BLaER1 treated with 17β-estradiol and CSF1 and Interleukin-3, amounts not matched to agents 10 nM and 100 nM (cell line): ENCODE data around the gene GIPC1.

Source experiments
- H3K27ac ChIP-seq, 11 experiments: shearing (Covaris generic); formaldehyde crosslinking; 2 replicates each; pipeline ENCODE4 v1.8.1; 2022
- H3K27me3 ChIP-seq, 11 experiments: shearing (Covaris generic); formaldehyde crosslinking; 2 replicates each; pipeline ENCODE4 v1.8.1; 2022
- H3K36me3 ChIP-seq, 11 experiments: shearing (Covaris generic); formaldehyde crosslinking; 2 replicates each; pipeline ENCODE4 v1.8.1; 2022
- H3K4me1 ChIP-seq, 10 experiments: shearing (Covaris generic); formaldehyde crosslinking; 2 replicates each; pipeline ENCODE4 v1.8.1; 2022
- H3K4me2 ChIP-seq, 11 experiments: shearing (Covaris generic); formaldehyde crosslinking; 2 replicates each; pipeline ENCODE4 v1.8.1; 2022
- H3K4me3 ChIP-seq, 10 experiments: shearing (Covaris generic); formaldehyde crosslinking; 2 replicates each; pipeline ENCODE4 v1.8.1; 2022
- H3K9ac ChIP-seq, 11 experiments: shearing (Covaris generic); formaldehyde crosslinking; 2 replicates each; pipeline ENCODE4 v1.8.1; 2022
- H3K9me3 ChIP-seq, 11 experiments: shearing (Covaris generic); formaldehyde crosslinking; replicated peaks in 1 of 11; 2 replicates each; pipeline ENCODE4 v1.8.1; 2022
- H4K20me1 ChIP-seq, 11 experiments: shearing (Covaris generic); formaldehyde crosslinking; 2 replicates each; pipeline ENCODE4 v1.8.1; 2022
- Cebpa-rat ChIP-seq, 11 experiments: shearing (Covaris generic); IDR thresholded peaks; 2 replicates each; pipeline ENCODE4 v1.8.1; 2022

GIPC1 gene

GRCh38 chr19:14443632-14444216 lies 52.2 kb downstream of the GIPC1 start:
- H3K4me3 ChIP-seq = no peak overlapping the region
- H3K9me3 ChIP-seq = no peaks in the 10 kb centered on the region
- H3K27ac ChIP-seq = no peak overlapping the region
- TF ChIP-seq Cebpa-rat (IDR thresholded peaks at IDR 0.05) = no peak
- H4K20me1 ChIP-seq = peaks cover 0 to 41% (median 12%) of the 10 kb centered on the region in 11 experiments; a peak in 12 of 22 replicates
- H3K27me3 ChIP-seq = no peaks in the 10 kb centered on the region
- H3K4me1 ChIP-seq = peaks cover 25 to 28% (median 26%) of the 10 kb centered on the region in 10 experiments
- no peak overlapping the region for H3K9ac ChIP-seq
- H3K36me3 ChIP-seq = peaks cover 73 to 83% (median 79%) of the 10 kb centered on the region in 11 experiments
- no peak overlapping the region for H3K4me2 ChIP-seq

- Histone ChIP-seq H3K27ac (no peak overlapping the region), H3K4me2 (no peak overlapping the region), H4K20me1 (peaks cover 0 to 41% (median 12%) of the 10 kb centered on the region in 11 experiments; a peak in 10 of 22 replicates), H3K4me1 (peaks cover 29 to 35% (median 33%) of the 10 kb centered on the region in 10 experiments), H3K36me3 (peaks cover 67 to 76% (median 72%) of the 10 kb centered on the region in 11 experiments), H3K27me3 (no peaks in the 10 kb centered on the region), H3K9ac (no peak overlapping the region), H3K4me3 (no peak overlapping the region), H3K9me3 (no peaks in the 10 kb centered on the region)
- TF ChIP-seq Cebpa-rat (IDR thresholded peaks at IDR 0.05) = no peak
Measured at GRCh38 chr19:14442891-14443631, 52.9 kb downstream of the GIPC1 start.

DNA sequence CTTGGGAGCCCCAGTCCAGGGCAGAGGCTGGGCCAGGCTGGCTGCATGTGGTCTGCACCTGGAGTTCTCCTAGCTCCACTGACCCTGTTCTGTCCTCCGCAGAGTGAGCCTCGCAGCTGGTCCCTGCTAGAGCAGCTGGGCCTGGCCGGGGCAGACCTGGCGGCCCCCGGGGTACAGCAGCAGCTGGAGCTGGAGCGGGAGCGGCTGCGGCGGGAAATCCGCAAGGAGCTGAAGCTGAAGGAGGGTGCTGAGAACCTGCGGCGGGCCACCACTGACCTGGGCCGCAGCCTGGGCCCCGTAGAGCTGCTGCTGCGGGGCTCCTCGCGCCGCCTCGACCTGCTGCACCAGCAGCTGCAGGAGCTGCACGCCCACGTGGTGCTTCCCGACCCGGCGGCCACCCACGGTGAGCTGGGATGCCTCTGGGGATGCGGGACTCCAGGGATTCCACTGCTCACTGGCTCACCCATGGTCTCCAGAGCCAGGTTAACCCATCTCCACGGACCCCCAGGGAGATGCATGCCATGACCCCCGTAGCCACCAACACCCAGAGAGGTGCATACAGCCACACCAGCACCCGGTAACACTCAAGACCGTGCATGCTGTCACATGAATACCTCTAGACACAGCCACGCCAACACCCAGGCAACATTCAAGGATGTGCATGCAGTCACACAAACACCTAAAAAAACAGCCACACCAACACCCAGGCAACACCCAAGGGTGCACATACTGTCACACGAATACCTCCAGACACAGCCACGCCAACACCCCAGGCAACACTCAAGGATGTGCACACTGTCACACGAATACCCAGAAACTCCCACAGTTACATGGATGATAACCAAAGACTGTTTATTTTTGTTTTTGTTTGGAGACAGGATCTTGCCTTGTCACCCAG lies 54.6 kb downstream of the GIPC1 start:
- Histone ChIP-seq H3K36me3 (peaks cover 55 to 75% (median 66%) of the 10 kb centered on the region in 11 experiments), H3K4me2 (peak overlapping the region; percentile 88 to 99 (median 96)), H3K9ac (peak overlapping the region; percentile 75 to 85 (median 82)), H3K27ac (peak overlapping the region; percentile 72 to 91 (median 85)), H3K4me1 (peaks cover 29 to 45% (median 38%) of the 10 kb centered on the region in 10 experiments), H3K4me3 (peak overlapping the region in 8 of 10 experiments; percentile 56 to 77 (median 64); a peak in 16 of 20 replicates), H3K27me3 (no peaks in the 10 kb centered on the region), H3K9me3 (no peaks in the 10 kb centered on the region), H4K20me1 (peaks cover 0 to 52% (median 12%) of the 10 kb centered on the region in 11 experiments; a peak in 10 of 22 replicates)
- TF ChIP-seq Cebpa-rat (IDR thresholded peaks at IDR 0.05) = no peak

GRCh38 chr19:14440049-14440448 lies 55.9 kb downstream of the GIPC1 start:
- peak overlapping the region; percentile 72 to 91 (median 85) for H3K27ac ChIP-seq
- H3K36me3 ChIP-seq = peaks cover 43 to 71% (median 56%) of the 10 kb centered on the region in 11 experiments
- peak overlapping the region; percentile 53 to 77 (median 64) for H3K4me3 ChIP-seq
- peaks cover 0 to 54% (median 18%) of the 10 kb centered on the region in 11 experiments; a peak in 16 of 22 replicates for H4K20me1 ChIP-seq
- no peaks in the 10 kb centered on the region for H3K27me3 ChIP-seq
- peaks cover 38 to 54% (median 48%) of the 10 kb centered on the region in 10 experiments for H3K4me1 ChIP-seq
- H3K4me2 ChIP-seq = peak overlapping the region; percentile 88 to 99 (median 96)
- H3K9ac ChIP-seq = peak overlapping the region; percentile 75 to 85 (median 82)
- no peaks in the 10 kb centered on the region for H3K9me3 ChIP-seq
- no peak for TF ChIP-seq Cebpa-rat (IDR thresholded peaks at IDR 0.05)

- H3K36me3 ChIP-seq = peaks cover 32 to 60% (median 46%) of the 10 kb centered on the region in 11 experiments
- peaks cover 49 to 64% (median 58%) of the 10 kb centered on the region in 10 experiments for H3K4me1 ChIP-seq
- no peaks in the 10 kb centered on the region for H3K9me3 ChIP-seq
- no peak for TF ChIP-seq Cebpa-rat (IDR thresholded peaks at IDR 0.05)
- H3K4me2 ChIP-seq = peak overlapping the region; percentile 88 to 99 (median 96)
- H3K27ac ChIP-seq = peak overlapping the region in 6 of 11 experiments; percentile 23 to 91 (median 36); a peak in 8 of 22 replicates
- no peak overlapping the region for H3K4me3 ChIP-seq
- peak overlapping the region in 5 of 11 experiments; percentile 15 to 35 (median 24); a peak in 4 of 22 replicates for H3K9ac ChIP-seq
- H3K27me3 ChIP-seq = no peaks in the 10 kb centered on the region
- H4K20me1 ChIP-seq = peaks cover 0 to 52% (median 23%) of the 10 kb centered on the region in 11 experiments; a peak in 16 of 22 replicates
Measured at GRCh38 chr19:14439014-14439413, 56.9 kb downstream of the GIPC1 start.

DNA sequence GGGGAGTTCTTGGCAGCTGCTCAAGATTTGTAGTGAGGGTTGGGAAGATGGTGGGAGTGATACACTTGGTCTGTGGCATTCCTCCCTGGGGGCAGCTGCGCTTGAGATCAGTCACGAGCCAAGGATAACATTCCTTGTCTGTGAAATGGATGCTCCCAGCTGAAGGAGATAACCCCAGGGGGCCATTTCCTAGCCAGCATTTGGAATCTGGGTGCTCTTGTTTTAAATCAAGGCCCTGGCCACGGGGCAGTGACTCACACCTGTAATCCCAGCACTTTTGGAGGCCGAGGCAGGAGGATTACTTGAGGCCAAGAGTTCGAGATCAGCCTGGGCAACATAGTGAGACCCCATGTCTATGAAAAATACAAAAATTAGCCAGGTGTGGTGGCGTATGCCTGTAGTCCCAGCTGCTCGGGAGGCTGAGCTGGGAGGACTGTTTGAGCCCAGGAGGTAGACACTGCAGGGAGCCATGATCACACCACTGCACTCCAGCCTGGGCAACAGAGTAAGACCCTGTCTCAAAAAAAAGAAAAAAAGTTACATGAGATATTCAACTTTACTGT lies 58.3 kb downstream of the GIPC1 start:
- peaks cover 54 to 69% (median 63%) of the 10 kb centered on the region in 10 experiments for H3K4me1 ChIP-seq
- H3K9ac ChIP-seq = peak overlapping the region in 1 of 11 experiments; percentile 20; a peak in 1 of 22 replicates
- no peaks in the 10 kb centered on the region for H3K9me3 ChIP-seq
- no peaks in the 10 kb centered on the region for H3K27me3 ChIP-seq
- TF ChIP-seq Cebpa-rat (IDR thresholded peaks at IDR 0.05) = no peak
- no peak overlapping the region for H3K4me3 ChIP-seq
- peaks cover 0 to 44% (median 17%) of the 10 kb centered on the region in 11 experiments; a peak in 16 of 22 replicates for H4K20me1 ChIP-seq
- H3K27ac ChIP-seq = 0 out of 22 replicates have a peak overlapping the region, but pooled peaks of 1 of the 11 experiments have one; percentile 7
- peaks cover 19 to 47% (median 33%) of the 10 kb centered on the region in 11 experiments for H3K36me3 ChIP-seq
- peak overlapping the region in 4 of 11 experiments; percentile 95 to 99 (median 97); a peak in 5 of 22 replicates for H3K4me2 ChIP-seq

- Histone ChIP-seq H3K27ac (peak overlapping the region in 6 of 11 experiments; percentile 1 to 26 (median 20); a peak in 5 of 22 replicates), H3K27me3 (no peaks in the 10 kb centered on the region), H4K20me1 (peaks cover 0 to 44% (median 17%) of the 10 kb centered on the region in 11 experiments; a peak in 16 of 22 replicates), H3K4me3 (peak overlapping the region in 2 of 10 experiments; percentile 94 to 99; a peak in 1 of 20 replicates), H3K9me3 (no peaks in the 10 kb centered on the region), H3K4me1 (peaks cover 55 to 81% (median 69%) of the 10 kb centered on the region in 10 experiments), H3K9ac (peak overlapping the region in 9 of 11 experiments; percentile 25 to 97 (median 90); a peak in 11 of 22 replicates), H3K36me3 (peaks cover 0 to 25% (median 14%) of the 10 kb centered on the region in 11 experiments; a peak in 13 of 22 replicates), H3K4me2 (peak overlapping the region; percentile 91 to 99 (median 97))
- TF ChIP-seq Cebpa-rat (IDR thresholded peaks at IDR 0.05) = no peak
Measured at GRCh38 chr19:14435320-14436050, 60.4 kb downstream of the GIPC1 start.
